Bronchial epithelial cell (primary cell): ENCODE results near the gene GPR37. TPM values are rescaled to one million over a fixed set of nuclear protein-coding genes. Genes with fewer than 3 reads are reported as not detected.

Source experiments
- DNase-seq: peaks from one replicate; pipeline ENCODE4 v3.0.0-alpha.2; 2010; ENCODE audit warnings: low read depth
- FAIRE-seq: peaks from 2 replicates; lab custom pipeline; 2011; peaks lifted over from hg19 to GRCh38; lab: Jason Lieb, UNC
- H3K27me3 ChIP-seq: 2 replicates; pipeline ENCODE4 v1.5.1; 2011; ENCODE audit warnings: low read length; ENCODE audit not compliant: control insufficient read depth, insufficient read depth
- H3K36me3 ChIP-seq: 2 replicates; pipeline ENCODE4 v1.5.1; 2011; ENCODE audit warnings: low read length; ENCODE audit not compliant: control insufficient read depth, insufficient read depth
- H3K4me3 ChIP-seq: 2 replicates; pipeline ENCODE4 v1.5.1; 2011; ENCODE audit warnings: mild to moderate bottlenecking, low read depth, low read length, control low read depth
- CTCF ChIP-seq: IDR thresholded peaks from 2 replicates; pipeline ENCODE4 v1.5.1; 2011; ENCODE audit warnings: mild to moderate bottlenecking, moderate library complexity, low read length, control low read depth, inconsistent platforms; ENCODE audit not compliant: insufficient read depth, severe bottlenecking
- total RNA-seq: library from RNA; depleted of rRNA; stranded (reverse); fragments of >200 nt; gene quantifications from 2 replicates; pipeline ENCODE4 v1.2.1, GENCODE V29; 2014

The GPR37 gene
- total RNA-seq, 1 donor from 2014 or later: 1.6 TPM

DNA sequence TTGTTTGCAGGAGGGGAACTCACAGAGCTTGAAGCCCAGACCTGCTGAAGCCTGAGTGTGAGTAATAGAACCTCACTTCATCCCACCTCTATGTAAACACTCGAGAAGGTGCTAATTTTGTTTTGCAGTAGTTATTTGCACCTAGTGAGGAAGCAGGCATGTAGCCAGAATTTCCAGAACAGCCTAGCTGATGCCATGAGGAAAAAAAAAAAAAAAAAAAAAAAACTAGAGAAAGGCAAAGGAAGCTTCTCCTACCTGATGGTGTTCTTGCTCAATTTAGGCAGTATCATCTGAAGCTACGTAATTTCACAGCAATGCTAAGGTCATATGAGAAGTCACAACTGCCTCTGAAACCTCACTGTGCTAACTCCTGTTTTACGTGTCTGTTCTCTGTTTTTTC, 13.6 kb upstream of the GPR37 start:
- no peaks in the 10 kb centered on the region for H3K27me3 ChIP-seq
- no peak for FAIRE-seq
- DNase-seq: peak; percentile 97
- H3K36me3 ChIP-seq: no peaks in the 10 kb centered on the region
- no peak for TF ChIP-seq CTCF
- H3K4me3 ChIP-seq: no peak overlapping the region

GRCh38 chr7:124777268-124777667, 11.7 kb upstream of the GPR37 start:
- Histone ChIP-seq H3K36me3 (no peaks in the 10 kb centered on the region), H3K4me3 (no peak overlapping the region), H3K27me3 (no peaks in the 10 kb centered on the region)
- peak; percentile 57 for DNase-seq
- no peak for TF ChIP-seq CTCF
- no peak for FAIRE-seq

DNA sequence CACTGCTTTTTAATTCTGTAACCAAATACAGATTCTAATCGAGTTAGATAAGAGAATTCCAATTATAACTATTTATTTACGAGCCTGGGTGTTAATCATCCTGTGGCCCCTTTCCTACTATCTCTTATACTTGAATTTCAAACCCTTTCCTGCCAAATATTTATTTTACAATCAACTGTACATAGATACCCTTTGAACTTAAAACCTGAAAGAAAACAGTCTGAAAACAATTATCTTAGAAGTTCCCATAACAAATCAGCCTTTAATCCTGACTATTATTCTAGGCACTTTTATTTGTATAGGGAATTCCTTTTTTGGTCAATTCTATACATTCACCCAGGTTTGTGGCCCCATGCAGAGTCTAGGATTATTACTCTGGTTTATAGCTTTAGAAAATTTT, 10.6 kb upstream of the GPR37 start:
- no peaks in the 10 kb centered on the region for H3K36me3 ChIP-seq
- no peak for TF ChIP-seq CTCF
- no peaks in the 10 kb centered on the region for H3K27me3 ChIP-seq
- DNase-seq: no peak
- H3K4me3 ChIP-seq: no peak overlapping the region
- FAIRE-seq: no peak

DNA sequence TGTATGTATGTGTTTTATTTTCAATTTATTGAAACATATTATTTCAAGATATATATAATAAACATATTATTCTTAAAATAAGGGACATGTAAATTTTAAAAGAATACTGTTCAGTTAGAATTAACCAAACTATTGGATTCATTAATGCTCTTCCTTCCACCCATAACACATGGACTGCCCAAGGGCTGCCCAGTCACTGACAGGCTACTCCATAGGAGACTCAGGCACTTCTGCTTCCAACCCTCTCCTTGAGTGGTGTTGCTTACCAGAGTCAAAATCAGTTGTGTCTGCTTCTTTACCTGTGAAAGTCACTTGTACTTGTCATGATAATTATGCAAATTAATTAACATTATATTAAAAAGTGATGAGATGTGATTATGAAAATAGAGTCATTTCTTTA, 9.8 kb upstream of the GPR37 start:
- DNase-seq: no peak
- no peaks in the 10 kb centered on the region for H3K36me3 ChIP-seq
- H3K27me3 ChIP-seq: no peaks in the 10 kb centered on the region
- H3K4me3 ChIP-seq: no peak overlapping the region
- no peak for FAIRE-seq
- no peak for TF ChIP-seq CTCF

DNA sequence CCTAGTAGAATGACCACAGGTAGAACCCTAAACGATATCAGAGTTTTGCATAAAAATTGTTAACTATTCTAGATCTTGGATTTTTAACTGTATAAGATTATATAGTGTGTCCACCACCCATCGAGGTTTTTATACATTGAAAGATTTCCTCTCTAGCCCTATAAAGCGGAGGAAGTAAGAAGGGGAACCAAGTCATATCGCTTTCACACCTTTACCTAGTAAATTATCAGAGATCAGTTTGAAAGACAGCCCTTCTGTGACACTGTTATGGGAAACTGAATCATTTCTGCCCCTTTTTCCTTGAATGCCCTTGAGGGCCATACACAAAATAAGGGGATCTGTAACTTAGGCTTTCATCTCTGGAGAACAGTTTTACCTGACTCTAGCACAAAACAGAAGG, 8.3 kb upstream of the GPR37 start:
- no peak overlapping the region for H3K4me3 ChIP-seq
- FAIRE-seq: no peak
- H3K36me3 ChIP-seq: no peaks in the 10 kb centered on the region
- TF ChIP-seq CTCF: no peak
- no peak for DNase-seq
- H3K27me3 ChIP-seq: no peaks in the 10 kb centered on the region

DNA sequence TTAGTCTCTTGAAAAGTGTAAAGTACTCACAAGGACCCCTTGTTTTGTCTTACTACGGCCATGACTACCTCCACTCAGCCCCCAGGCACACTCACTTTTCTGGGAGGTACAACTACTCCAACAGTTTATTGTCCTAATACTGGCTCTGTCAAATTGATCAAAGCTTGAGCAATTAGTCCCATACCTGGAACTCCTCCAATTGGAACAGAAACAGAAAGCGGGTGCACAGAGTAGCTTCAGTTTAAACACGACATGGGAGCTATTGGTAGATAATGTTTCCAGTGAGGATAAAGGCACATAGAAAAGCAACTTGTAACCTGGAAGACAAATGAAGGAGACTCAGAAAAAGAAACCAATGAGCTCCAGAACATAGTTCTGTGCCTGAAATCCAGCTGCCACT, 7.7 kb upstream of the GPR37 start:
- Histone ChIP-seq H3K36me3 (no peaks in the 10 kb centered on the region), H3K4me3 (no peak overlapping the region), H3K27me3 (no peaks in the 10 kb centered on the region)
- FAIRE-seq (no peak), DNase-seq (no peak)
- TF ChIP-seq CTCF: no peak
